Epithelial cell of esophagus (primary cell): ENCODE measurements around the gene MUC20.
"Not testable (repeated sequence)": the region's sequence is repeated elsewhere in the genome, so short reads cannot be mapped to it uniquely, and the experiment has no call there.

ENCODE experiments used
- DNase-seq: peaks from one replicate; pipeline ENCODE4 v3.0.0; 2010; ENCODE audit warnings: low read depth
- H3K4me3 ChIP-seq: 2 replicates; pipeline ENCODE4 v1.5.1; 2011; ENCODE audit warnings: mild to moderate bottlenecking, low read length, control low read depth
- CTCF ChIP-seq: IDR thresholded peaks from 2 replicates; pipeline ENCODE4 v1.5.1; 2011; ENCODE audit warnings: low read depth, mild to moderate bottlenecking, low read length, control low read depth, inconsistent platforms; ENCODE audit not compliant: insufficient read depth; ENCODE audit errors: missing control alignments

Gene MUC20

GRCh38 chr3:195727606-195728195, 6.9 kb downstream of the MUC20 start:
- H3K4me3 ChIP-seq, result no peak overlapping the region
- no peak for TF ChIP-seq CTCF
- DNase-seq, result no peak

- H3K4me3 ChIP-seq, DNase-seq: not testable (repeated sequence)
Observed at GRCh38 chr3:195728789-195729188, 8.0 kb downstream of the MUC20 start.

GRCh38 chr3:195729476-195730251, 8.9 kb downstream of the MUC20 start:
- no peak for TF ChIP-seq CTCF
- H3K4me3 ChIP-seq, result no peak overlapping the region
- DNase-seq, result no peak

- no peak overlapping the region for H3K4me3 ChIP-seq
- TF ChIP-seq CTCF, result no peak
- DNase-seq, result no peak
Observed at GRCh38 chr3:195731356-195731905, 10.7 kb downstream of the MUC20 start.

- no peak for TF ChIP-seq CTCF
- DNase-seq, result no peak
- no peak overlapping the region for H3K4me3 ChIP-seq
Observed at GRCh38 chr3:195732940-195733339, 12.2 kb downstream of the MUC20 start.

- no peak for DNase-seq
- H3K4me3 ChIP-seq, result no peak overlapping the region
- TF ChIP-seq CTCF, result no peak
Observed at GRCh38 chr3:195735036-195735695, 14.4 kb downstream of the MUC20 start.

- TF ChIP-seq CTCF, result no peak
- H3K4me3 ChIP-seq, result no peak overlapping the region
- DNase-seq, result no peak
Observed at GRCh38 chr3:195736866-195737490, 16.2 kb downstream of the MUC20 start.

- H3K4me3 ChIP-seq, DNase-seq: not testable (repeated sequence)
Observed at GRCh38 chr3:195737782-195738181, 17.0 kb downstream of the MUC20 start.
